GM18519 (cell line): Measurements from ENCODE around the gene AQP12B.
"Not testable (repeated sequence)": the region's sequence is repeated elsewhere in the genome, so short reads cannot be mapped to it uniquely, and the experiment has no call there.

ENCODE experiments used
- ATAC-seq: cut with Tn5 transposase; IDR thresholded peaks from one replicate; pipeline ENCODE4 v1.9.1; 2021; ENCODE audit warnings: mild to moderate bottlenecking, moderate library complexity; ENCODE audit not compliant: unreplicated experiment, low FRiP score

Gene AQP12B

GRCh38 chr2:240682431-240683224 lies at the start of gene AQP12B:
Gene AQP12B (minus strand): TSS chr2:240682885. CDS start chr2:240682837, 48 bp downstream.
- not testable (repeated sequence) for ATAC-seq

- no peak for ATAC-seq
Observed at GRCh38 chr2:240732184-240732583, 49.5 kb upstream of the AQP12B start.

GRCh38 chr2:240731178-240731545 lies 48.5 kb upstream of the AQP12B start:
- no peak for ATAC-seq

GRCh38 chr2:240730501-240731177 lies 48.0 kb upstream of the AQP12B start:
- ATAC-seq: no peak

- ATAC-seq: no peak
Observed at GRCh38 chr2:240728827-240729226, 46.1 kb upstream of the AQP12B start.

- ATAC-seq: no peak
Observed at GRCh38 chr2:240728361-240728760, 45.7 kb upstream of the AQP12B start.

- no peak for ATAC-seq
Observed at GRCh38 chr2:240727913-240728312, 45.2 kb upstream of the AQP12B start.

- no peak for ATAC-seq
Observed at GRCh38 chr2:240727439-240727838, 44.8 kb upstream of the AQP12B start.

GRCh38 chr2:240726876-240727275 lies 44.2 kb upstream of the AQP12B start:
- no peak for ATAC-seq

- ATAC-seq: no peak
Observed at GRCh38 chr2:240725671-240726070, 43.0 kb upstream of the AQP12B start.

GRCh38 chr2:240725266-240725665 lies 42.6 kb upstream of the AQP12B start:
- ATAC-seq: no peak

GRCh38 chr2:240724431-240724830 lies 41.7 kb upstream of the AQP12B start:
- ATAC-seq: no peak

- no peak for ATAC-seq
Observed at GRCh38 chr2:240723851-240724250, 41.2 kb upstream of the AQP12B start.

- ATAC-seq: no peak
Observed at GRCh38 chr2:240722796-240723735, 40.4 kb upstream of the AQP12B start.

- ATAC-seq: no peak
Observed at GRCh38 chr2:240722376-240722775, 39.7 kb upstream of the AQP12B start.

- no peak for ATAC-seq
Observed at GRCh38 chr2:240721596-240722180, 39.0 kb upstream of the AQP12B start.

GRCh38 chr2:240720686-240721595 lies 38.3 kb upstream of the AQP12B start:
- ATAC-seq: no peak

- ATAC-seq: no peak
Observed at GRCh38 chr2:240719676-240720545, 37.2 kb upstream of the AQP12B start.
